Activated T-cell treated with anti-CD3 and anti-CD28 coated beads for 48 hours (primary cell): ENCODE data around the gene LNX1.

Experiments used
- DNase-seq: peaks from one replicate; pipeline ENCODE4 v3.0.0-alpha.2; 2020; ENCODE audit warnings: low read depth

The LNX1 gene

GRCh38 chr4:53591372-53591892 is at the start of gene LNX1:
Gene LNX1 (minus strand): TSS chr4:53591486. CDS start chr4:53574002, 17,484 bp downstream.
- no peak for DNase-seq

- DNase-seq = no peak
These were observed 49.5 kb upstream of the LNX1 start for GRCh38 chr4:53640576-53641453.

- no peak for DNase-seq
These were observed 47.6 kb upstream of the LNX1 start for GRCh38 chr4:53638919-53639318.

GRCh38 chr4:53637348-53637747 is 46.1 kb upstream of the LNX1 start:
- DNase-seq = no peak

- DNase-seq = no peak
These were observed 44.6 kb upstream of the LNX1 start for GRCh38 chr4:53635697-53636483.

- DNase-seq = no peak
These were observed 42.3 kb upstream of the LNX1 start for GRCh38 chr4:53633608-53634007.

GRCh38 chr4:53629296-53629695 is 38.0 kb upstream of the LNX1 start:
- no peak for DNase-seq

GRCh38 chr4:53626491-53626890 is 35.2 kb upstream of the LNX1 start:
- no peak for DNase-seq

GRCh38 chr4:53625888-53626287 is 34.6 kb upstream of the LNX1 start:
- DNase-seq = no peak

GRCh38 chr4:53622739-53623151 is 31.5 kb upstream of the LNX1 start:
- DNase-seq = no peak

GRCh38 chr4:53620956-53621355 is 29.7 kb upstream of the LNX1 start:
- no peak for DNase-seq

- DNase-seq = no peak
These were observed 28.1 kb upstream of the LNX1 start for GRCh38 chr4:53619431-53619830.

GRCh38 chr4:53618321-53618720 is 27.0 kb upstream of the LNX1 start:
- DNase-seq = no peak

GRCh38 chr4:53617101-53617680 is 25.9 kb upstream of the LNX1 start:
- DNase-seq = no peak

- DNase-seq = no peak
These were observed 24.9 kb upstream of the LNX1 start for GRCh38 chr4:53616219-53616618.

- DNase-seq = no peak
These were observed 23.3 kb upstream of the LNX1 start for GRCh38 chr4:53614591-53614990.

- no peak for DNase-seq
These were observed 22.1 kb upstream of the LNX1 start for GRCh38 chr4:53613428-53613827.

- no peak for DNase-seq
These were observed 17.4 kb upstream of the LNX1 start for GRCh38 chr4:53608649-53609048.

- no peak for DNase-seq
These were observed 17.0 kb upstream of the LNX1 start for GRCh38 chr4:53608242-53608641.

- DNase-seq = no peak
These were observed 14.5 kb upstream of the LNX1 start for GRCh38 chr4:53605783-53606182.

GRCh38 chr4:53602390-53602789 is 11.1 kb upstream of the LNX1 start:
- DNase-seq = no peak

GRCh38 chr4:53601251-53601764 is 10.0 kb upstream of the LNX1 start:
- DNase-seq = no peak
